Activated CD8-positive, alpha-beta T cell treated with anti-CD3 and anti-CD28 coated beads for 36 hours (primary cell): ENCODE data around the gene KRR1. TPM values are rescaled to one million over a fixed set of nuclear protein-coding genes. Genes with fewer than 3 reads are reported as not detected.
"Not testable (repeated sequence)": the region's sequence is repeated elsewhere in the genome, so short reads cannot be mapped to it uniquely, and the experiment has no call there.

Experiments used
- ATAC-seq: fragments of 200-7000 bp; cut with Tn5 transposase; one replicate; pipeline ENCODE4 v1.10.0; 2021; ENCODE audit warnings: mild to moderate bottlenecking, moderate library complexity
- CTCF ChIA-PET: fragments of 350-600 bp; sonication (Branson Sonifier 250); formaldehyde crosslinking; loops from one replicate; lab custom pipeline; 2021; ENCODE audit warnings: antibody characterized with exemption; lab: Charles Lee
- POLR2A ChIA-PET: fragments of 350-600 bp; sonication (Branson Sonifier 250); formaldehyde crosslinking; loops from one replicate; lab custom pipeline; 2021; ENCODE audit warnings: antibody characterized with exemption; lab: Charles Lee
- DNase-seq: peaks from one replicate; pipeline ENCODE4 v3.0.0-alpha.2; 2020
- H3K27ac Mint-ChIP-seq: one replicate; pipeline ENCODE4 v1.8.0; 2021; ENCODE audit warnings: mild to moderate bottlenecking, mixed read lengths
- H3K27me3 Mint-ChIP-seq: one replicate; pipeline ENCODE4 v1.8.0; 2021; ENCODE audit warnings: mixed read lengths
- H3K36me3 Mint-ChIP-seq: one replicate; pipeline ENCODE4 v1.8.0; 2021; ENCODE audit warnings: low read depth, mixed read lengths
- H3K4me1 Mint-ChIP-seq: one replicate; pipeline ENCODE4 v1.8.0; 2021; ENCODE audit warnings: low read depth, mixed read lengths
- H3K4me3 Mint-ChIP-seq: one replicate; pipeline ENCODE4 v1.8.0; 2021; ENCODE audit warnings: mild to moderate bottlenecking, moderate library complexity, mixed read lengths
- H3K9me3 Mint-ChIP-seq: one replicate; pipeline ENCODE4 v1.8.0; 2021; ENCODE audit warnings: mixed read lengths
- intact Hi-C: fragments of 100-400 bp; cut with micrococcal nuclease; formaldehyde crosslinking; loops from one replicate; pipeline ENCODE4 v1.10.0; 2022
- total RNA-seq, 2 experiments: library from RNA; stranded (reverse); gene quantifications; one replicate each; pipeline ENCODE4 v1.2.3, GENCODE V29; 2021
- TF ChIP-seq, protein P1 (sequence below): fragments of 200-600 bp; IDR thresholded peaks from one replicate; pipeline ENCODE4 v1.8.0; 2022; ENCODE audit warnings: antibody characterized with exemption, mild to moderate bottlenecking

KRR1 gene
- total RNA-seq, 2 experiments from 2014 or later, result 113 to 121 TPM

DNA sequence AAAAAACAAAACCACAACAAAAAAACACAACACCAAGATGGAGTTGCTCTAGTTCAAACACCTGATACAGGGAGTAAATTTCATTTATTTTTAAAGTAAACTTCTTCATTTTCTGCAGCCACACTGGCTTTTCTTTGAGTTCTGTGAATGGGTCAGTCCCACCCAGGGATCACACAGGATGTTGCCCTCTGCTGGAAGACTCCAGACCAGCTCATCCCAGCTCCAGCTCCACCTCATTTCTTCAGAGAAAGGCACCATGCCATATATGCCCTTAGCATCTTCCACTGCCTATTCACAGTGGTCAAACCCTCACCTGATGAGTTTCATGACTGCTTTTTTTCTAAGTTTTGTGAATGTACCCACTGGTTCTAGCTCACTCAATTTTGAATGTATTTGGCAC is 22.9 kb downstream of the KRR1 start:
- peaks cover 28% of the 10 kb centered on the region for H3K36me3 Mint-ChIP-seq
- POLR2A ChIA-PET, result interaction anchor here (1.0 to 1.5 kb wide), 2 partner anchors 22 to 31 kb away, joined by 3 to 4 read pairs; no protein-coding TSS in a partner anchor
- TF ChIP-seq, protein P1, sequence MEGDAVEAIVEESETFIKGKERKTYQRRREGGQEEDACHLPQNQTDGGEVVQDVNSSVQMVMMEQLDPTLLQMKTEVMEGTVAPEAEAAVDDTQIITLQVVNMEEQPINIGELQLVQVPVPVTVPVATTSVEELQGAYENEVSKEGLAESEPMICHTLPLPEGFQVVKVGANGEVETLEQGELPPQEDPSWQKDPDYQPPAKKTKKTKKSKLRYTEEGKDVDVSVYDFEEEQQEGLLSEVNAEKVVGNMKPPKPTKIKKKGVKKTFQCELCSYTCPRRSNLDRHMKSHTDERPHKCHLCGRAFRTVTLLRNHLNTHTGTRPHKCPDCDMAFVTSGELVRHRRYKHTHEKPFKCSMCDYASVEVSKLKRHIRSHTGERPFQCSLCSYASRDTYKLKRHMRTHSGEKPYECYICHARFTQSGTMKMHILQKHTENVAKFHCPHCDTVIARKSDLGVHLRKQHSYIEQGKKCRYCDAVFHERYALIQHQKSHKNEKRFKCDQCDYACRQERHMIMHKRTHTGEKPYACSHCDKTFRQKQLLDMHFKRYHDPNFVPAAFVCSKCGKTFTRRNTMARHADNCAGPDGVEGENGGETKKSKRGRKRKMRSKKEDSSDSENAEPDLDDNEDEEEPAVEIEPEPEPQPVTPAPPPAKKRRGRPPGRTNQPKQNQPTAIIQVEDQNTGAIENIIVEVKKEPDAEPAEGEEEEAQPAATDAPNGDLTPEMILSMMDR, result no peak
- no peak overlapping the region for H3K4me3 Mint-ChIP-seq
- H3K9me3 Mint-ChIP-seq, result no peaks in the 10 kb centered on the region
- DNase-seq (no peak), ATAC-seq (no peak)
- no peaks in the 10 kb centered on the region for H3K27me3 Mint-ChIP-seq
- H3K4me1 Mint-ChIP-seq, result peaks cover 48% of the 10 kb centered on the region
- CTCF ChIA-PET, result interaction anchor here (1.2 to 2.5 kb wide), 3 partner anchors 9 to 98 kb away, joined by 5 to 8 read pairs (median 6); partner anchors contain the start of gene GLIPR1L2
- intact Hi-C loops, result loop anchor here (5.0 kb wide), 1 partner anchor 156 kb away; the partner anchor contains the start of genes CAPS2 and GLIPR1L1
- peak overlapping the region; percentile 9 for H3K27ac Mint-ChIP-seq

DNA sequence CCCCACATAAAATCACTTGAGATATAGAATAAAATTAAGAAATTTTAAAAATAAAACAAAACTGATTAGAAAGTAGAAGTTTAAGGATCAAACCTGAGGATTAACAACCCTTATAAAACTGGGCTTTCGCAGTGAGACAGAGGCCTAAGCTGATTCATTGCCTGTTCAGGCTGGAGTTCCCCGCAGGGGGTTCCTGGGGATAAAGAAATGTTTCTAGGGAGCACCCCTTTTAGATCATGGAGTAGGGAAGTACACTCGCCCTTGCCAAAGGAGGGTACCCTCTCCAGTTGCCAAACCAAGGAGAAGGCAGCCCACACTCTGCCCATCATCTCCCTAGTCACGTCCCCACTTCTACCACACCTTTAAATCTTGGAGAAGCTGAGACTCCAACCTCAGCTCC is 24.1 kb downstream of the KRR1 start:
- H3K27me3 Mint-ChIP-seq, result no peaks in the 10 kb centered on the region
- peaks cover 35% of the 10 kb centered on the region for H3K36me3 Mint-ChIP-seq
- no peak for DNase-seq
- intact Hi-C loops, result loop anchor here (5.0 kb wide), 1 partner anchor 155 kb away; the partner anchor contains the start of genes CAPS2 and GLIPR1L1
- no peaks in the 10 kb centered on the region for H3K9me3 Mint-ChIP-seq
- H3K4me3 Mint-ChIP-seq, result no peak overlapping the region
- POLR2A ChIA-PET, result interaction anchor here (1.9 kb wide), 1 partner anchor 14 kb away, joined by 4 read pairs; no protein-coding TSS in a partner anchor
- H3K27ac Mint-ChIP-seq, result no peak overlapping the region
- CTCF ChIA-PET, result interaction anchor here (2.5 kb wide), 1 partner anchor 8 kb away, joined by 6 read pairs; no protein-coding TSS in a partner anchor
- peaks cover 53% of the 10 kb centered on the region for H3K4me1 Mint-ChIP-seq
- TF ChIP-seq, protein P1, result no peak
- ATAC-seq, result no peak

DNA sequence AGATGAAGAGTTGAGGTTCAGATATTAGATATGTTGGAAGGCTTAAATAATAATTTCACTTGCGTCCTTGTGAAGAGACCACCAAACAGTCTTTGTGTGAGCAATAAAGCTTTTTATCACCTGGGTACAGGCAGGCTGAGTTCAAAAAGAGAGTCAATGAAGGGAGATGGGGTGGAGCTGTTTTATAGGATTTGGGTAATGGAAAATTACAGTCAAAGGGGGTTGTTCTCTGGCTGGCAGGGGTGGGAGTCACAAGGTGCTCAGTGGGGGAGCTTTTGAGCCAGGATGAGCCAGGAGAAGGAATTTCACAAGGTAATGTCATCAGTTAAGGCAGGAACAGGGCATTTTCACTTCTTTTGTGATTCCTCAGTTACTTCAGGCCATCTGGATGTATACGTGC is 27.0 kb downstream of the KRR1 start:
- Mint-ChIP-seq H3K27ac (peak overlapping the region; percentile 73), H3K4me1 (peaks cover 64% of the 10 kb centered on the region)
- intact Hi-C loops, result loop anchor here (5.0 kb wide), 1 partner anchor 92 kb away; the partner anchor contains the start of gene GLIPR1L2

DNA sequence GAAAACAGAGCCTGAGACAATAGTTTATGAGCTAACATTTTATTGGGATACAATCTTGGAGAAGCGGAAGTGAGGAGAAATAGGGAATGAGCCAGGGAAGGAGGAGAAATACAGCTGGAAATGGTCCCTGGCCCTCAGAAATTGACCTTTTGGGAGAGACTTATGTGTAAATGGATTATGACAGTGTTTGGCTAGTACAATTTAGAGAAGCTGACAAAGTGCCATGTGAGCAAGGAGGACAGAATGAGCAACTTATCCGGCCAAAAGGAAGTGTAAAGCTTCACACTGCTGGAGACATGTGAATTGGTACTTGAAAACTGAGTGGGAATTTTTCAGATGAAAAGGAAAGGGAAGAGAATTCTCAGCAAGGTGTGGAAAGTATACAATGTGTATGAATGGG is 28.0 kb downstream of the KRR1 start:
- ChIA-PET POLR2A (interaction anchor here (1.1 to 1.5 kb wide), 3 partner anchors 27 to 153 kb away, joined by 3 to 7 read pairs (median 4); partner anchors contain the start of genes CAPS2, GLIPR1L2 and KRR1), CTCF (interaction anchor here (0.6 to 5.0 kb wide), 13 partner anchors 9 to 1080 kb away, joined by 3 to 44 read pairs (median 14); partner anchors contain the start of genes BBS10, GLIPR1L1, GLIPR1L2 and KRR1)
- H3K36me3 Mint-ChIP-seq, result peaks cover 24% of the 10 kb centered on the region
- H3K9me3 Mint-ChIP-seq, result no peaks in the 10 kb centered on the region
- no peak for ATAC-seq
- H3K4me3 Mint-ChIP-seq, result peak overlapping the region; percentile 18
- peak overlapping the region; percentile 19 for H3K27ac Mint-ChIP-seq
- H3K4me1 Mint-ChIP-seq, result peaks cover 66% of the 10 kb centered on the region
- TF ChIP-seq, protein P1, result no peak
- no peak for DNase-seq
- H3K27me3 Mint-ChIP-seq, result no peaks in the 10 kb centered on the region
- intact Hi-C loops, result loop anchor here (5.0 kb wide), 1 partner anchor 91 kb away; the partner anchor contains the start of gene GLIPR1L2

More for the DNA sequence above, 27.0 kb downstream of the KRR1 start:
- H3K36me3 Mint-ChIP-seq, result peaks cover 29% of the 10 kb centered on the region
- peak overlapping the region; percentile 2 for H3K4me3 Mint-ChIP-seq
- ChIA-PET CTCF (interaction anchor here (0.6 to 5.0 kb wide), 29 partner anchors 8 to 863 kb away, joined by 3 to 44 read pairs (median 5); partner anchors contain the start of genes BBS10, GLIPR1L1, GLIPR1L2 and KRR1), POLR2A (interaction anchor here (0.6 to 1.5 kb wide), 2 partner anchors 26 to 231 kb away, joined by 4 to 7 read pairs; partner anchors contain the start of gene KRR1)
- H3K9me3 Mint-ChIP-seq, H3K27me3 Mint-ChIP-seq, ATAC-seq, DNase-seq: not testable (repeated sequence)

DNA sequence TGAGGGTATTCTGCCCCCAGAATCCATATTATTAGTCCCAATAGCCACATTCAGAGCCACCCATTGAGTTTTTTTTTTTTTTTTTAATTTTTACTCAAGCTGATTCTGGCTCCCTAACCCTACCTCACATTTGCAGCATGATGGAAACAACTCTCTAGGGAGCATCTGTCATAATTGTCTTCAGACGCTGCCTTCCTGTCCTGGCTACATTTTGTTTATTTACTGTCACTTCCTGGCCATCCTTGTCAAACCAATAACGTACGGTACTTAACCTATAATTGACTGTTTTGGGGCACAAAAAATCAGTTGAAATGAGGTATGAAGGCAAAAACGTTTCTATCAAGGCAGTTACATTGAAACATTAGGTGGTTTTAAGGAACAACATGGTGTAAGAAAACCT is 28.8 kb downstream of the KRR1 start:
- H3K4me3 Mint-ChIP-seq, result peak overlapping the region; percentile 96
- H3K4me1 Mint-ChIP-seq, result peaks cover 73% of the 10 kb centered on the region
- ATAC-seq (no peak), DNase-seq (no peak)
- no peaks in the 10 kb centered on the region for H3K9me3 Mint-ChIP-seq
- intact Hi-C loops, result loop anchor here (5.0 kb wide), 1 partner anchor 90 kb away; the partner anchor contains the start of gene GLIPR1L2
- POLR2A ChIA-PET, result interaction anchor here (1.1 to 1.5 kb wide), 2 partner anchors 91 to 153 kb away, joined by 3 to 4 read pairs; partner anchors contain the start of genes CAPS2 and GLIPR1L2
- CTCF ChIA-PET, result interaction anchor here (0.6 to 5.0 kb wide), 8 partner anchors 14 to 960 kb away, joined by 3 to 44 read pairs (median 20); partner anchors contain the start of genes GLIPR1L2, KRR1 and PHLDA1
- H3K27me3 Mint-ChIP-seq, result no peaks in the 10 kb centered on the region
- peak overlapping the region; percentile 98 for H3K27ac Mint-ChIP-seq
- TF ChIP-seq, protein P1, result no peak
- H3K36me3 Mint-ChIP-seq, result peaks cover 24% of the 10 kb centered on the region
